C4-2B (cell line): ENCODE data around the gene KANK3.

Experiments used
- CTCF ChIP-seq: fragments of 450-650 bp; conservative IDR thresholded peaks from 2 replicates; pipeline ENCODE4 v1.5.1; 2017; ENCODE audit warnings: mild to moderate bottlenecking
- ZFX ChIP-seq: fragments of 450-650 bp; IDR thresholded peaks from 2 replicates; pipeline ENCODE4 v1.6.1; 2017

GRCh38 chr19:8342316-8342683 is 762 bp downstream of the KANK3 start:
- TF ChIP-seq CTCF: no peak
- TF ChIP-seq ZFX: no peak
